Measurements from ENCODE around the gene MFSD11.

MFSD11 gene

DNA sequence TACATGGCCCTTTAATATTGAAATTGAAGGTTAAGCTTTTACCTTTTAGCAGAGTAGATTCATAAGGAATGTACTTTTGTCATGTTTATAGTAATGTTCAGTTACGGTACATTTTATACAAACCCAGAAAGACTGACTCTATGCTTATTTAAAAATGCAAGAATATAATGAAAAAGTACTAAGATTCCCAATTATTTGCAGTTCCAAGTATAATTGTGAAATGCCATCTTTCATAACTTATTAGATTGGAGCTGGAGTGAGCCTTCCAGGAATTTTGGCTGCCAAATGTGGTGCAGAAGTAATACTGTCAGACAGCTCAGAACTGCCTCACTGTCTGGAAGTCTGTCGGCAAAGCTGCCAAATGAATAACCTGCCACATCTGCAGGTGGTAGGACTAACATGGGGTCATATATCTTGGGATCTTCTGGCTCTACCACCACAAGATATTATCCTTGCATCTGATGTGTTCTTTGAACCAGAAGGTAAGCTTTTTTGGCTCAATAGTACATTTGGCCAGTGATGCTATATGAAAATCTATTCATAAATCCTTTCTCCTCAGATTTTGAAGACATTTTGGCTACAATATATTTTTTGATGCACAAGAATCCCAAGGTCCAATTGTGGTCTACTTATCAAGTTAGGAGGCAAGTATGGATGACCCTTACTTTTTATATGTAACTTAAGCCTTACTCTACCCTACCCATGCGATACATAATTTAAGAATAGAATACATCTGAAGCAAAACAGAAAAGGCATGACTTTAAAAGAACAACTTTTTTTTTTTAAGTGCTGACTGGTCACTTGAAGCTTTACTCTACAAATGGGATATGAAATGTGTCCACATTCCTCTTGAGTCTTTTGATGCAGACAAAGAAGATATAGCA is 4.9 kb upstream of the MFSD11 start:
- no peak for TF ChIP-seq CTCF (conservative IDR thresholded peaks at IDR 0.05; ENCODE audit: control insufficient read depth, insufficient read depth, low read depth, low read length)
- DNase-seq (ENCODE audit: low read depth): peak; percentile 48
- H3K4me3 ChIP-seq (ENCODE audit: control insufficient read depth, low read depth, low read length): no peak overlapping the region

GRCh38 chr17:76733618-76733957 is 4.3 kb upstream of the MFSD11 start:
- no peak overlapping the region for H3K4me3 ChIP-seq (ENCODE audit: control insufficient read depth, low read depth, low read length)
- DNase-seq (ENCODE audit: low read depth): no peak
- no peak for TF ChIP-seq CTCF (conservative IDR thresholded peaks at IDR 0.05; ENCODE audit: control insufficient read depth, insufficient read depth, low read depth, low read length)

DNA sequence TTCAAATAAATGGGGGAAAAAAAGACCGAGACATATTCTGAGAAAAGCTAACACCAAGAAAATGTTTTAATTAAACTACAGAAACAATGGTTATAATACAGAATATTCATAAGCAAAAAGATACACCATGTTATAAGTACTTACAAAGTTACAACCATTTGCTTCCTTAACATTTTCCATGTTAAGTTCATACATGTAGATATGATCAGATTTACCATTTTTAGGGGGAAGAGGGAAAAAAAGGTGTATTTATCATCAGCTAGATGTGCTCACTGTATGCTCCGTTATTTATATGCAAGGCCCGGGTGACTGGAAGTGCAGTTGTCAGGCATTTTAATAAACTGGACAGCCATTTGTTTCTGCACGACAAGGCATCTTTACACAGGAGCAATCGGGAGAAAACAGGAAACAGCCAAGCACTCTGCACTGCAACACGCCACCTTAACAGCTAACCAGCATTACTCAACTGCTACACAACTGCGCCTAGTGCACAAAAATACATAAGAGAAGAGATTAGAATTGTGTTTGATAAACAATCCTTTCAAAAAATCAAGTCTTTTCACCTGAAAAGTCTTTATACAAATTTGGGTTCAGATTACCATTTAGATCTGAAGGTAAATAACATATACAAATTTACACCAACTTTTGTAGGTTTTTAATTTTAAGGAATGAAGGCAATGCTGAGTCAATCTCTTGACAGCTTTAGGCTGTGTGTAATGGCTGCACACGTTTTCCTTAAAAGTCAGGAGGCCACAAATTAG is 3.7 kb upstream of the MFSD11 start:
- TF ChIP-seq CTCF (conservative IDR thresholded peaks at IDR 0.05; ENCODE audit: control insufficient read depth, insufficient read depth, low read depth, low read length): no peak
- H3K4me3 ChIP-seq (ENCODE audit: control insufficient read depth, low read depth, low read length): peak overlapping the region; percentile 81
- DNase-seq (ENCODE audit: low read depth): peak; percentile 58

GRCh38 chr17:76735006-76735405 is 2.9 kb upstream of the MFSD11 start:
- DNase-seq (ENCODE audit: low read depth): peak; percentile 45
- TF ChIP-seq CTCF (conservative IDR thresholded peaks at IDR 0.05; ENCODE audit: control insufficient read depth, insufficient read depth, low read depth, low read length): no peak
- H3K4me3 ChIP-seq (ENCODE audit: control insufficient read depth, low read depth, low read length): peak overlapping the region; percentile 81

- H3K4me3 ChIP-seq (ENCODE audit: control insufficient read depth, low read depth, low read length): peak overlapping the region; percentile 81
- TF ChIP-seq CTCF (conservative IDR thresholded peaks at IDR 0.05; ENCODE audit: control insufficient read depth, insufficient read depth, low read depth, low read length): no peak
- no peak for DNase-seq (ENCODE audit: low read depth)
Measured at GRCh38 chr17:76735586-76736348, 2.2 kb upstream of the MFSD11 start.

GRCh38 chr17:76736349-76737081 is 1.4 kb upstream of the MFSD11 start:
- DNase-seq (ENCODE audit: low read depth): peak; percentile 50
- TF ChIP-seq CTCF (conservative IDR thresholded peaks at IDR 0.05; ENCODE audit: control insufficient read depth, insufficient read depth, low read depth, low read length): no peak
- H3K4me3 ChIP-seq (ENCODE audit: control insufficient read depth, low read depth, low read length): peak overlapping the region; percentile 81
